GM12878 (cell line): ENCODE data around the gene SNX8.

Experiments used
- CBFB ChIP-seq: IDR thresholded peaks from 2 replicates; pipeline ENCODE4 v1.6.1; 2016; ENCODE audit warnings: antibody characterized with exemption, low read depth
- EP300 ChIP-seq, 2 experiments: fragments of 150-350 bp in 1 of 2; IDR thresholded peaks; 2 replicates each; pipeline ENCODE4 v1.6.1; 2011 to 2012; ENCODE audit warnings: low read depth in 2 of 2, low read length in 2 of 2, borderline replicate concordance in 1 of 2, improper control_type of control experiment in 1 of 2, inconsistent platforms in 1 of 2; ENCODE audit not compliant: control insufficient read depth in 1 of 2
- EZH2 ChIP-seq: IDR thresholded peaks from 2 replicates; pipeline ENCODE4 v1.6.1; 2012; ENCODE audit warnings: low read depth, mild to moderate bottlenecking, control low read depth, inconsistent platforms, low read length, borderline replicate concordance; ENCODE audit not compliant: control insufficient read depth
- MXI1 ChIP-seq: fragments of 150-350 bp; IDR thresholded peaks from 2 replicates; pipeline ENCODE4 v1.6.1; 2011; ENCODE audit warnings: low read depth, mild to moderate bottlenecking, inconsistent platforms, low read length, improper control_type of control experiment
- POLR2AphosphoS5 ChIP-seq: IDR thresholded peaks from 2 replicates; pipeline ENCODE4 v1.6.1; 2011; ENCODE audit warnings: mild to moderate bottlenecking, low read length, inconsistent platforms
- RAD21 ChIP-seq: IDR thresholded peaks from 2 replicates; pipeline ENCODE4 v1.6.1; 2011; ENCODE audit warnings: mild to moderate bottlenecking, low read depth, low read length, moderate library complexity; ENCODE audit not compliant: insufficient read depth
- SP1 ChIP-seq: IDR thresholded peaks from one replicate; pipeline ENCODE4 v1.6.1; 2011; ENCODE audit warnings: low read depth, low read length
- YY1 ChIP-seq: IDR thresholded peaks from 2 replicates; pipeline ENCODE4 v1.6.1; 2011; ENCODE audit warnings: low read depth, mild to moderate bottlenecking, low read length
- TF ChIP-seq, protein P1 (sequence below), 3 experiments: IDR thresholded peaks in 2 of 3; conservative IDR thresholded peaks in 1 of 3; 2 replicates each; pipeline ENCODE4 v1.5.1; 2011; ENCODE audit warnings: low read depth in 3 of 3, low read length in 3 of 3, mild to moderate bottlenecking in 3 of 3, control low read depth in 2 of 3, moderate library complexity in 2 of 3, inconsistent platforms in 1 of 3, mixed read lengths in 1 of 3; ENCODE audit not compliant: control insufficient read depth in 2 of 3, insufficient read depth in 1 of 3; ENCODE audit errors: extremely low read depth in 1 of 3
- TF ChIP-seq, protein P2 (sequence below): IDR thresholded peaks from 2 replicates; pipeline ENCODE4 v1.6.1; 2012; ENCODE audit warnings: low read depth, low read length, improper control_type of control experiment
- TF ChIP-seq, protein P3 (sequence below): fragments of 450-650 bp; IDR thresholded peaks from 2 replicates; pipeline ENCODE4 v1.6.1; 2016; ENCODE audit warnings: mild to moderate bottlenecking, moderate library complexity, borderline replicate concordance
- TF ChIP-seq, protein P4 (sequence below): IDR thresholded peaks from 2 replicates; pipeline ENCODE4 v1.6.1; 2011; ENCODE audit warnings: low read depth, low read length, improper control_type of control experiment, borderline replicate concordance
- TF ChIP-seq, protein P5 (sequence below): IDR thresholded peaks from 2 replicates; pipeline ENCODE4 v1.6.1; 2011; ENCODE audit warnings: borderline replicate concordance, low read depth, mild to moderate bottlenecking, moderate library complexity, low read length; ENCODE audit not compliant: insufficient read depth, poor library complexity, severe bottlenecking

DNA sequence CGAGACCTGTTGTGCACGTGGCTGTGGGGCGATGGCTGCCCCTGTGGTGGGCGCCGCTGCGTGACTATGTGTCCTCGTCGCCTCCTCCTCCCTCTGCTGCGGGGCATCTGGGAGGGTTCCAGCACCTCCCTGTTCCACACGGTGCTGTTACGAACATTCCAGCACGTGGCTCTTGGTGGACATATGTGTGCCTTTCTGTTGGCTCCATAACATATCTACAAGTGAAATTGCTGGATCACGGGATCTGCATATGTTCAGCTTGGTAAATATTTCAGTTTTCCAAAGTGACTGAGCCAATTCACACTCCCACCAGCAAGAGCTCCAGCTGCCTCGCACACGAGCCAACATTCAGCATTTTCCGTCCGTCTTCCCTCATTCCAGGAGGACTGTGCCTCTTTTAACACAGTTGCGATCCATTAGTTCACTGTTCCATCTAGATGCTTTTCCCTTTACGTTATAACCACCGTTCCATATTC lies 25.1 kb downstream of the SNX8 start:
- TF ChIP-seq YY1, result no peak
- no peak for TF ChIP-seq POLR2AphosphoS5
- TF ChIP-seq, protein P1, sequence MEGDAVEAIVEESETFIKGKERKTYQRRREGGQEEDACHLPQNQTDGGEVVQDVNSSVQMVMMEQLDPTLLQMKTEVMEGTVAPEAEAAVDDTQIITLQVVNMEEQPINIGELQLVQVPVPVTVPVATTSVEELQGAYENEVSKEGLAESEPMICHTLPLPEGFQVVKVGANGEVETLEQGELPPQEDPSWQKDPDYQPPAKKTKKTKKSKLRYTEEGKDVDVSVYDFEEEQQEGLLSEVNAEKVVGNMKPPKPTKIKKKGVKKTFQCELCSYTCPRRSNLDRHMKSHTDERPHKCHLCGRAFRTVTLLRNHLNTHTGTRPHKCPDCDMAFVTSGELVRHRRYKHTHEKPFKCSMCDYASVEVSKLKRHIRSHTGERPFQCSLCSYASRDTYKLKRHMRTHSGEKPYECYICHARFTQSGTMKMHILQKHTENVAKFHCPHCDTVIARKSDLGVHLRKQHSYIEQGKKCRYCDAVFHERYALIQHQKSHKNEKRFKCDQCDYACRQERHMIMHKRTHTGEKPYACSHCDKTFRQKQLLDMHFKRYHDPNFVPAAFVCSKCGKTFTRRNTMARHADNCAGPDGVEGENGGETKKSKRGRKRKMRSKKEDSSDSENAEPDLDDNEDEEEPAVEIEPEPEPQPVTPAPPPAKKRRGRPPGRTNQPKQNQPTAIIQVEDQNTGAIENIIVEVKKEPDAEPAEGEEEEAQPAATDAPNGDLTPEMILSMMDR (IDR thresholded peaks at IDR 0.05 in 2 of 3, conservative IDR thresholded peaks at IDR 0.05 in 1 of 3; ENCODE audit: control insufficient read depth in 2 of 3, extremely low read depth in 1 of 3, insufficient read depth in 1 of 3, low read depth in 3 of 3, low read length in 3 of 3), result no peak
- no peak for TF ChIP-seq EZH2
- TF ChIP-seq RAD21, result no peak
- no peak for TF ChIP-seq SP1
- no peak for TF ChIP-seq CBFB
- TF ChIP-seq, protein P2, sequence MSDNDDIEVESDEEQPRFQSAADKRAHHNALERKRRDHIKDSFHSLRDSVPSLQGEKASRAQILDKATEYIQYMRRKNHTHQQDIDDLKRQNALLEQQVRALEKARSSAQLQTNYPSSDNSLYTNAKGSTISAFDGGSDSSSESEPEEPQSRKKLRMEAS, result no peak
- TF ChIP-seq, protein P3, sequence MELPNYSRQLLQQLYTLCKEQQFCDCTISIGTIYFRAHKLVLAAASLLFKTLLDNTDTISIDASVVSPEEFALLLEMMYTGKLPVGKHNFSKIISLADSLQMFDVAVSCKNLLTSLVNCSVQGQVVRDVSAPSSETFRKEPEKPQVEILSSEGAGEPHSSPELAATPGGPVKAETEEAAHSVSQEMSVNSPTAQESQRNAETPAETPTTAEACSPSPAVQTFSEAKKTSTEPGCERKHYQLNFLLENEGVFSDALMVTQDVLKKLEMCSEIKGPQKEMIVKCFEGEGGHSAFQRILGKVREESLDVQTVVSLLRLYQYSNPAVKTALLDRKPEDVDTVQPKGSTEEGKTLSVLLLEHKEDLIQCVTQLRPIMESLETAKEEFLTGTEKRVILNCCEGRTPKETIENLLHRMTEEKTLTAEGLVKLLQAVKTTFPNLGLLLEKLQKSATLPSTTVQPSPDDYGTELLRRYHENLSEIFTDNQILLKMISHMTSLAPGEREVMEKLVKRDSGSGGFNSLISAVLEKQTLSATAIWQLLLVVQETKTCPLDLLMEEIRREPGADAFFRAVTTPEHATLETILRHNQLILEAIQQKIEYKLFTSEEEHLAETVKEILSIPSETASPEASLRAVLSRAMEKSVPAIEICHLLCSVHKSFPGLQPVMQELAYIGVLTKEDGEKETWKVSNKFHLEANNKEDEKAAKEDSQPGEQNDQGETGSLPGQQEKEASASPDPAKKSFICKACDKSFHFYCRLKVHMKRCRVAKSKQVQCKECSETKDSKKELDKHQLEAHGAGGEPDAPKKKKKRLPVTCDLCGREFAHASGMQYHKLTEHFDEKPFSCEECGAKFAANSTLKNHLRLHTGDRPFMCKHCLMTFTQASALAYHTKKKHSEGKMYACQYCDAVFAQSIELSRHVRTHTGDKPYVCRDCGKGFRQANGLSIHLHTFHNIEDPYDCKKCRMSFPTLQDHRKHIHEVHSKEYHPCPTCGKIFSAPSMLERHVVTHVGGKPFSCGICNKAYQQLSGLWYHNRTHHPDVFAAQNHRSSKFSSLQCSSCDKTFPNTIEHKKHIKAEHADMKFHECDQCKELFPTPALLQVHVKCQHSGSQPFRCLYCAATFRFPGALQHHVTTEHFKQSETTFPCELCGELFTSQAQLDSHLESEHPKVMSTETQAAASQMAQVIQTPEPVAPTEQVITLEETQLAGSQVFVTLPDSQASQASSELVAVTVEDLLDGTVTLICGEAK, result no peak
- TF ChIP-seq, protein P4, sequence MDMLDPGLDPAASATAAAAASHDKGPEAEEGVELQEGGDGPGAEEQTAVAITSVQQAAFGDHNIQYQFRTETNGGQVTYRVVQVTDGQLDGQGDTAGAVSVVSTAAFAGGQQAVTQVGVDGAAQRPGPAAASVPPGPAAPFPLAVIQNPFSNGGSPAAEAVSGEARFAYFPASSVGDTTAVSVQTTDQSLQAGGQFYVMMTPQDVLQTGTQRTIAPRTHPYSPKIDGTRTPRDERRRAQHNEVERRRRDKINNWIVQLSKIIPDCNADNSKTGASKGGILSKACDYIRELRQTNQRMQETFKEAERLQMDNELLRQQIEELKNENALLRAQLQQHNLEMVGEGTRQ, result no peak
- no peak for TF ChIP-seq EP300 (IDR thresholded peaks at IDR 0.05; ENCODE audit: borderline replicate concordance in 1 of 2, control insufficient read depth in 1 of 2, low read depth in 2 of 2, low read length in 2 of 2)
- TF ChIP-seq, protein P5, sequence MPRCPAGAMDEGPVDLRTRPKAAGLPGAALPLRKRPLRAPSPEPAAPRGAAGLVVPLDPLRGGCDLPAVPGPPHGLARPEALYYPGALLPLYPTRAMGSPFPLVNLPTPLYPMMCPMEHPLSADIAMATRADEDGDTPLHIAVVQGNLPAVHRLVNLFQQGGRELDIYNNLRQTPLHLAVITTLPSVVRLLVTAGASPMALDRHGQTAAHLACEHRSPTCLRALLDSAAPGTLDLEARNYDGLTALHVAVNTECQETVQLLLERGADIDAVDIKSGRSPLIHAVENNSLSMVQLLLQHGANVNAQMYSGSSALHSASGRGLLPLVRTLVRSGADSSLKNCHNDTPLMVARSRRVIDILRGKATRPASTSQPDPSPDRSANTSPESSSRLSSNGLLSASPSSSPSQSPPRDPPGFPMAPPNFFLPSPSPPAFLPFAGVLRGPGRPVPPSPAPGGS, result no peak
- no peak for TF ChIP-seq MXI1
